Neural progenitor cell (in vitro differentiated cells): ENCODE measurements around the gene PCSK5.

Experiments
- EZH2 ChIP-seq: fragments of 200-600 bp; sonication (generic); IDR thresholded peaks from 2 replicates; pipeline ENCODE4 v1.6.1; 2017; ENCODE audit warnings: antibody characterized with exemption, mild to moderate bottlenecking, moderate library complexity
- EZH2phosphoT487 ChIP-seq: fragments of 200-600 bp; sonication (generic); IDR thresholded peaks from 2 replicates; pipeline ENCODE4 v1.6.1; 2017; ENCODE audit warnings: antibody characterized with exemption
- TF ChIP-seq, protein P1 (sequence below): fragments of 200-600 bp; sonication (generic); IDR thresholded peaks from 2 replicates; pipeline ENCODE4 v1.5.1; 2017; ENCODE audit warnings: antibody characterized with exemption, mild to moderate bottlenecking

DNA sequence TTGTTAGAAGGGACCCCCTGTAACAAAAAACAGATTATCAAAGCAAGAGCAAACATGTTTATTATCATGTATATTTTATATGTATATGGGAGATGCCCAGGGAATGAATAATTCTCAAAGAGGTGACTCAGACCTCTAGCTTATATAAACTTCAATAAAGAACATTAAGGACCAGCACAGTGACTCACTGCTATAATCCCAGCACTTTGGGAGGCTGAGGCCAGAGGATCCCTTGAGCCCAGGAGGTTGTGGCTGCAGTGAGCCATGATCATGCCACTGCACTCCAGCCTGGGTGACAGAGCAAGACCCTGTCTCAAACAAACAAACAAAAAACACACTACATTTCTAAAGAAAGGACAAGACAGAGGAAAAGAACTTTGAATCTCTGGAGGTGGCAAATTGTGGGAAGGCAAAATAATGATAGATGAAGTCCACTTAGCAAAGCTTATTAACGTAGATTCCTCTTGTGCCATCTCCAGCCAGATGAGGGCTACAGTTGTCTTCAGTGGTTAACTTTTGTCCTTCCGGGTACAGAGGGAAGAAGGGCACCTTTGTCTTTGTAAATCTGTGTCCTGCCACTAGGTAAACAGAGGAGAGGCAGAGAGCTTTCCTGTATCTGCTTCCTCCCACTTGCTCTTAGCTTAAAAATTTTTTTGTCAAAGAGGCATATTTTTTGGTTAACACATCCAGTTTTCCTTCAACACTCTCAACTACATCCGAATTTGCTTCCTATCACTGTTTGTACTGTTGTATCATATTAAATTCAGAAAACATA is 511.3 kb downstream of the PCSK5 start:
- TF ChIP-seq, protein P1, sequence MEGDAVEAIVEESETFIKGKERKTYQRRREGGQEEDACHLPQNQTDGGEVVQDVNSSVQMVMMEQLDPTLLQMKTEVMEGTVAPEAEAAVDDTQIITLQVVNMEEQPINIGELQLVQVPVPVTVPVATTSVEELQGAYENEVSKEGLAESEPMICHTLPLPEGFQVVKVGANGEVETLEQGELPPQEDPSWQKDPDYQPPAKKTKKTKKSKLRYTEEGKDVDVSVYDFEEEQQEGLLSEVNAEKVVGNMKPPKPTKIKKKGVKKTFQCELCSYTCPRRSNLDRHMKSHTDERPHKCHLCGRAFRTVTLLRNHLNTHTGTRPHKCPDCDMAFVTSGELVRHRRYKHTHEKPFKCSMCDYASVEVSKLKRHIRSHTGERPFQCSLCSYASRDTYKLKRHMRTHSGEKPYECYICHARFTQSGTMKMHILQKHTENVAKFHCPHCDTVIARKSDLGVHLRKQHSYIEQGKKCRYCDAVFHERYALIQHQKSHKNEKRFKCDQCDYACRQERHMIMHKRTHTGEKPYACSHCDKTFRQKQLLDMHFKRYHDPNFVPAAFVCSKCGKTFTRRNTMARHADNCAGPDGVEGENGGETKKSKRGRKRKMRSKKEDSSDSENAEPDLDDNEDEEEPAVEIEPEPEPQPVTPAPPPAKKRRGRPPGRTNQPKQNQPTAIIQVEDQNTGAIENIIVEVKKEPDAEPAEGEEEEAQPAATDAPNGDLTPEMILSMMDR, result no peak
- TF ChIP-seq EZH2phosphoT487 (no peak), EZH2 (no peak)
